Epidermal melanocyte (primary cell): Measurements from ENCODE around the gene SYCE3.
"Not testable (repeated sequence)": the region's sequence is repeated elsewhere in the genome, so short reads cannot be mapped to it uniquely, and the experiment has no call there.

Experiments used
- DNase-seq: peaks from one replicate; pipeline ENCODE4 v3.0.0; 2011; ENCODE audit warnings: low spot score; ENCODE audit not compliant: insufficient read length

SYCE3 gene

GRCh38 chr22:50551160-50551752, 11.5 kb downstream of the SYCE3 start:
- DNase-seq: no peak

GRCh38 chr22:50550395-50550794, 12.3 kb downstream of the SYCE3 start:
- DNase-seq: no peak

GRCh38 chr22:50548921-50549790, 13.6 kb downstream of the SYCE3 start:
- no peak for DNase-seq

DNA sequence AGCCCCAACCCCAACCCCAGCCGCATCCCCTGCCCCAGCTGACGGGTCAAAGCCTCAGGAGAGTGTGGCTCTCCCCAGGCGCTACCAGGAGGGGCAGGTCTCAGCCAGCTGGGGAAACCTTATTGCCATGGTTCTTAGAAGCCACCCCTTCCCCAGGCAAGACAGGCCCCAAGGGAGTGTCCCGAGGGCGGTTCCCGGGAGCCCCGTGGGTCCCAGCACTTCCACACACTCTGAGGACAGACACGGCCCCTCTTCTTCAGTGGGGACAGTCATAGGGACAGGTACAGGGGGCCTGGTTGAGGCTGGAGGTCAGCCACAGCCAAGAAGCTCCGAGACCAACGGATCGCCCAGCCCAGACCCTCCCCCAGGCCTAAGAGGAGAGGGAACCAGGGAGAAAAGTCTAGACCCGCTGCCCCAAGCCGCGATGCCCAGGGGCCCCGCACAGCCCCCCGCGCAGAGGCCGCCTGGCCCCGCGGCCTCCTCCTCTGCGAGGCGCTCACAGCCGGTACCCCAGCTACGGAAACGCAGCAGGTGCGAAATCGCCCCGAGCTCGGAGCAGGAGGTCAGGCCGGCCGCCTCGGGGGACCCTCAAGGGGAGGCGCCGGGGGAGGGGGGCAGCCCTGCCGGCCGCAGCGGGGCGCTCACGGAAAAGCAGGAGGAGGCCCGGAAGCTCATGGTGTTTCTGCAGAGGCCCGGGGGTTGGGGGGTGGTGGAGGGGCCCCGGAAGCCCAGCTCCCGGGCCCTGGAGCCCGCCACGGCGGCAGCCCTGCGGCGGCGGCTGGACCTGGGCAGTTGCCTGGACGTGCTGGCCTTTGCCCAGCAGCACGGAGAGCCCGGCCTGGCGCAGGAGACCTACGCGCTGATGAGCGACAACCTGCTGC, 14.4 kb downstream of the SYCE3 start:
- peak; percentile 24 for DNase-seq

- no peak for DNase-seq
Measured at GRCh38 chr22:50547263-50547985, 15.3 kb downstream of the SYCE3 start.

- no peak for DNase-seq
Measured at GRCh38 chr22:50546326-50547262, 16.1 kb downstream of the SYCE3 start.

DNA sequence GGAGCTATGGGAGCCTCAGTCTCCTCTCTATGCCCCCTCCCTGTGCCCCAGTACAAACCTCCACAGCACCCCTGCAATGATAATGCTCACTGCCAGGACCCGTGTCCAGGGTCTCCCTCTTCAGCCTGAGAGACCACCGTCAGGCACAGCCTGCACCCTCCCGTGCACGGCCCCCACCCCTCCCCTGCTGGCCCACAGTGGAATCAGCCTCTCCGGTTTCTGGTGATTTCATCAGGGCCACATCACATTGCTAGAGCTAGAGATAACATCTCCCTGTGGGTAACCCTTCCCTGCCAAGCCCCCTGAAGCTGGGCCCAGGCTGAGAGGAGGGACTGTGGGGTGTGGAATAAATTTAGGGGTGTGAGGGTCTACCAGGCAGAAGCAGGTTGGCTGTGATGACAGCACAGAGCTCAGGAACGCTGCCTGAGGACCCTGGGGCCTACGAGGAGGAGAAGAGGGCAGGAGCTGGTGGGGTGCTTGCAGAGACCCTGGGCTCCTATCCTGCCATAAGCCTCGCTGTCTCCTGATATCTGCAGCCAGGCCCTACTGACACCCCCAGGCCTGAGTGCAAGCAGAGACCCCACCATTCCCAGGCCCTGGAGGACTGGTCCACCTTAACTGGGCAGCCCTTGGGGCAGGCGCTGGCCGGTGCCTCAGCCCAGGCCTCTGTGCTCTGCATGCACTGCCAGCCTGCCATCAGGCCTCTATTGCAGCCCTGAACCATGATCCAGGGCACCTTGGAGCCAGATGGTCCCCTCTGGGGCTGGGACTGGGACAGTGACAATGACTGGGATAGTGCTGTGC, 17.0 kb downstream of the SYCE3 start, which contains the start of gene KLHDC7B:
Gene KLHDC7B (plus strand): TSS at position 378 of the 804 bp plus-strand sequence. CDS start 345 bp downstream, at position 723.
- peak; percentile 18 for DNase-seq

DNA sequence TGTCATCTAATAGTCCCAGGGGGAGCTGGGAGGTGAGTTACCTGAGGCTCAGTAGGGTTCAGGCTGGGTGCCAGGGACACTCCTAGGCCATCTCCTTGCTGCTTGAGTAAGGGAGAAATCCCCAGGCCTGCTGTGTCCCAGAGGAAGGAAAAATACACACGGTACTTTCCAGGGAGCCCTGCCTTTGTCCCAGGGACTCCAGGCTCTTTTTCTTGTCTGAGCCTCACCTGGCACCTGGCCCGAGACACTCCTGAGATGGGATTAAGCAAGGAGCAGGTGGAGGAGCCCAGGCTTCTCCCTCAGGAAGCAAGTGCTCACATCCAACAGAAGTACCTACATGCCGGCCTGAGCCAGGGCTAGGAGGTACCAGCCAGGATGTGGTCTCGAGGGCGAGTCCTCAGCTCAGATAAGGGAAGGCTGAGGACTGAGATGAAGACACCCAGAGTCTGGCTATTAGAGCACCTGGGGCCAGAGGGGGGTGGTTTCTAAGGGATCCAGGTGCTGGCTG, 17.9 kb downstream of the SYCE3 start:
- DNase-seq: no peak

- DNase-seq: peak; percentile 77
Measured at GRCh38 chr22:50544078-50544745, 18.5 kb downstream of the SYCE3 start.

DNA sequence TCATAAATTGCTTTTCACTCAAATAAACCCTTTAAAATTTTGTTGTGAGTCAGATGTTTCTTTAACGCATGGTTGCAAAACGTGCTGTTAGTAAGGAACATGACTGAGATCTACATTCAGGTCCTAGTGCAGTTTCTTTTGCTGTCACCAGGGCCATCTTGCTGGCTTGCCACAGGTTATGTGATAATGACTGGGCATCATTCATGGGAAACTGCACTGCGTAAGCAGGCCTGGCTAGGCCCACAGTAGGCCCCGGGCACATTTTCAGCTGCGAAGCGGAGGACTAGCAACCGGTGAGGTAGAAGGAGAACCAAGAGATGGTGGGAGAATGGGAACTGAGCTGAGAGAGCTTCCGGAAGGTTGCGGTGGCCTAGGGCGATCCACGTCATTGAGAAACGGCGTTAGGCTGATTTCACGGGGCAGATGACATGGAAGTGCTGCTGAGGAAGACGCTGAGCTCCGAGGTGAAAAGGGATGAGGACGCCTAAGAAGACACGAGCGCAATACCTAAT, 20.2 kb downstream of the SYCE3 start:
- DNase-seq: peak; percentile 44

DNA sequence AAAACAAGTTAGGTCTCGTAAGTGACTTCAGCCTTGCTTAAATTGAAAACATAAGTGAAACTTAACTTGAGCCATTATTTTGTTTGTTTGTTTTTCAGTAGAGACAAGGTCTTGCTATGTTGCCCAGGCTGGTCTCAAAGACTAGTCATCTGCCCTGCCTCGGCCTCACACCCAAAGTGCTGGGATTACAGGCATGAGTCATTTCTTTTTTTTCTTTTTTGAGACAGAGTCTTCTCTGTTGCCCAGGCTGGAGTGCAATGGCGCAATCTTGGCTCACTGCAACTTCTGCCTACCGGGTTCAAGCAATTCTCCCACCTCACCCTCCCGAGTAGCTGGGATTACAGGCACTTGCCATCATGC, 21.1 kb downstream of the SYCE3 start:
- not testable (repeated sequence) for DNase-seq

DNA sequence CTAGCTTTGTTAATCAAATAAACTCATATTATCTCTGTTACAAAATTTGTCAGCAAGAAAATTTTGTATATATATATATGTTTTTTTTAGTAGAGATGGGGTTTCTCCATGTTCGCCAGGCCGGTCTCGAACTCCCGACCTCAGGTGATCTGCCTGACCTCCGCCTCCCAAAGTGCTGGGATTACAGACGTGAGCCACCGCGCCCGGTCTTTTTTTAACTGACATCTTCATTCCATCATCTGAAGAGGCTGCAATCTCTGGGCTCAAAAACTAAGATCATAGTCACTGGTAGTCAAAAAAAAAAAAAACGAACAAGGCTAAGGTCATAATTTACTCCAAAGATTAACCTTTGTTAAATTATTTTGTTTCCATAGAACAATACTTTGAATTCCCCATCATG, 22.3 kb downstream of the SYCE3 start:
- no peak for DNase-seq

GRCh38 chr22:50537765-50538164, 25.0 kb downstream of the SYCE3 start:
- DNase-seq: no peak

- DNase-seq: no peak
Measured at GRCh38 chr22:50536226-50536625, 26.5 kb downstream of the SYCE3 start.

DNA sequence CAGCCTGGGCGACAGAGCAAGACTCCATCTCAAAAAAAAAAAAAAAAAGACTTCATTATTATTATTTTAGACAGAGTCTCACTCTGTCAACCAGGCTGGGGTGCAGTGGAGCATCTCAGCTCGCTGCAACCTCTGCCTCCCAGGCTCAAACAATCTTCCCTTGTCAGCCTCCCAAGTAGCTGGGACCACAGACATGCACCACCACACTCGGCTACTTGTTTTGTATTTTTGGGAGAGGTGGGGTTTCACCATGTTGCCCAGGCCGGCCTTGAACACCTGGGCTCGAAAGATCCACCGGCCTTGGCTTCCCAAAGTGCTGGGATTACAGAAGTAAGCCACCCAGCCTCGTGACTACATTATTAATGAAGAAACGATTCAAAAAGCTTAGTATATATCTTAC, 27.6 kb downstream of the SYCE3 start:
- no peak for DNase-seq

DNA sequence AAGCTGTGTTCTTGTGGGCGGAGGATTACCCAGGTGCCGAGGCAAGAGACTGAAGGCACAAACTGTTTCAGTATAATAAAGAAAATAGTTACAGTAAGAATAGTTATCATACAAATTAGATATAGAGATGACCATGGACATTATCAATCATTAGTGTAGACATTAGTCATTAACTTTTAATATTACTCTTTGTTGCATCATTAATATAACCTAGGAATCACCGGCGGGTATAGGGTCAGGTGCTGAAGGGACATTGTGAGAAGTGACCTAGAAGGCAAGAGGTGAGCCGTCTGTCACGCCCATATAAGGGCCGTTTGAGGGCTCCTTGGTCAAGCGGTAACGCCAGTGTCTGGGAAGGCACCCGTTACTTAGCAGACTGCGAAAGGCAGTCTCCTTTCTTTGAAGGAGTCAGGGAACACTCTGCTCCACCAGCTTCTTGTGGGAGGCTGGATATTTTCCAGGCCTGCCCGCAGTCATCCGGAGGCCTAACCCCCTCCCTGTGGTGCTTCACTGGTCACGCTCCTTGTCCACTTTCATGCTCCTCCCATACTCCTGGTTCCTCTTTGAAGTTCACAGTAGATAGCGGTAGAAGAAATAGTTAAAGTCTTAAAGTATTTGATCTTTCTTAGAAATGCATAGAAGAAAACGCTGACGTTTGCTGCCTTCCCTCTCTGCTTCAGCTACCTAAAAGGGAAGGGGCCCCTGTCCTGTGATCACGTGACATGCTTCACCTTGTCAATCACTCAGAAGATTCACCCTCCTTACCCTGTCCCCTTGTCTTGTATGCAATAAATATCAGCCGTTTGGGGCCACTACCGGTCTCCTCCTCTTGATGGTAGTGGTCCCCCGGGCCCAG, 28.6 kb downstream of the SYCE3 start:
- DNase-seq: not testable (repeated sequence)
